Femur (tissue), 1 donor: ENCODE results near the gene GLIS1.

Source experiments
- DNase-seq: peaks from one replicate; pipeline ENCODE4 v3.0.0-alpha.2; 2017

Gene GLIS1

DNA sequence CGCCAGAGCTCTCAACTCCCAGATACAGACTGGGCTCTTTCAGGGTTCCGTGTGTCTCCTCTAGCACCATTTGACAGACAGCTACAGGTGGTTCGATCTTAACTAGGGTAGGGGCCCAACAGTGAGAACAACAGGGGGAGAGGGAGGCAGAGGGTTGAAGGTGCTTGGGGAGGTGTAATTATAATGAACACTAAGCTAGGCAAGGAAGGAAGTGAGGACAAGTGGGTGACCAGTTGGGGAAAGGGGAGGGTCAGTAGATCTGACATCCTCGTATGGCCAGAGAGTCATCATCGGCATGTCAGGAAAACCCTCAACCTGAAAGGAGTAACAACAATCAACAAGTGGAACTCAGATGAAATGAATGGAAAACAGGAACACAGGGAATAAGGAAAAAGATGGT lies 22.8 kb downstream of the GLIS1 start:
- no peak for DNase-seq

- DNase-seq, result no peak
Observed at GRCh38 chr1:53715478-53715877, 23.5 kb downstream of the GLIS1 start.

GRCh38 chr1:53712276-53712675 lies 26.7 kb downstream of the GLIS1 start:
- DNase-seq, result no peak

DNA sequence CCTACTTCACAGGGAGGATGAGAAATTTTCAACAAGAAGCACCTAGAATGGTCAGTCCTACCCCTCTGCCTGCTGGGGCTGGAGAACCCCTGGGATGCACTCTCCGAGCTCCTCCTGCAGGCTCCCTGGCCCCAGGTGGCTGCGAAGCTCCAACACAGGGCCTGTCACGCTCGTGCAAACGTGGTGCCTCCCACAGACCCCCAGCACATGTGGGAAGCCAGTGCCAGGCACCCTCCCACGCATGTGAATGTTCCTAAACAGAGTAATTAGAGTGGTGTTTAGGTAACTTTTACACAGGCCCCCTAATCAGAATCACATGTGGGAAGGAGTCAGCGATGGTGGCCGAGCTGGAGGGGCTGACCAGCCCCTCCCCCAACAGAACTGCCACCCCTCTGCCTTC lies 28.4 kb downstream of the GLIS1 start:
- no peak for DNase-seq

DNA sequence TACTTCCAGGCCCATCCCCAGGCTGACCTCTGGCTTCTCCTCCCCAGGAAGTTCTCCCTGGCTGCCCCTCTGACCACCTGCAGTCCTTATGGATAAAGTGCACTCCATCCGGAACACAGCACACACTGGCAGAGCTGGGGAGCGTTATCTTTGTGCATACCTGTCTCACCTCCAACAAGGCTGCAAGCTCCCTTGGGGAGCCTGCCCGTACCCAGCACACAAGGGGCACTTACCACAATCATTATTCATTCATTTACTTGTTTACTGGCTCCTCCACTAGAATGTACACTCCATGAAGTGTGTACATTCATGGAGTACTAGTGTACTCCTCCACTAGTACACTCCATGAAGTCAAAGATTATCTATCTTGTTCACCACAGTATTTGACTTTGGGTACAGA lies 30.3 kb downstream of the GLIS1 start:
- no peak for DNase-seq

DNA sequence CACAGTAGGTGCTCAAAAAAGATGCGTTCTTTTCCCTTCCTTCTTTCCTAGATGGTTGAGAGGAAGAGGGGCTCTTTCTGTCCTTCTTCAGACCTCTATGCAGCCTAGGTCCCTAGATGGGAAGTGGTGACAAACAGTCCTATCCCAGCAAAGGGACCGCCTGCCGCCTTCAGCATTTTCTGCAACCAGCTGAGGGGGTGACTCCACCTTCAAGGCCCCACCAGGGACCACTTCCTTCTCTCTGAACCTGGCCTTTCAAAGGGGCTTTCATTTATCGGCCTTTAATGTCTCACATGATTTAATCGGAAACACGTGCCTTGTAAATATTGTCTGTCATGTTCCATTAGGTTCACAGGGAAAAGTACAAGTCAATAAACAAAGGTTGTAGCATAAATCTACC lies 32.6 kb downstream of the GLIS1 start:
- DNase-seq, result no peak

- no peak for DNase-seq
Observed at GRCh38 chr1:53705446-53706096, 33.4 kb downstream of the GLIS1 start.

DNA sequence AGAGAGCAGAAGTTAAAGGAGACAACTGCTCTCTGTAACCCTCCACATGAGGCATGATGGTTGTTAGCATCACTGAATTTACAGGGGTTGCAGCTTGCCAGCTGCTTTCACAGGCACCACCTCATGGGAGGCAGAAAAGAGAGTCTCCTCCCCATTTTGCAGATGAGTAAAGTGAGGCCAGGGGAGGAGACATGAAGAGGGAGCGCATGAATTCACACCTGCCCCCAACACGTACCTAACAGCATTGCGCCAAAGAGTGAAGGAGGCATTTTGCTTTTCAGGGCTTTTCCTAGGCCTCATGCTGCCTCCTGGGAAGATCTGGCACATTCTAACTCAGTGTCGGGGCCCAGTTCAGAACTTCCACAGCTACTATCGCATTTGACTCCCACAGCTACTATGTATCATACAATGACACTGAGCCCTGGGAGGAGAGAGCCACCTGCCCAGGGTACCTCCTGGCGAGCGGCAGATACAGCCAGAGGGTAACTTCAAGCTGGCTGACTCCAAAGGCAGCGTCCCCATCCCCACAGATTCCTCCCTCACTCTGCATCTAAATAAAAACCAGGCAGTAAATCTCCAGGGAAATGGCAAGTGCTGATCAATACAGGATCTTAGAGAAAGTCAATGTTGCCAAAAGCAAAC lies 34.0 kb downstream of the GLIS1 start:
- no peak for DNase-seq

- no peak for DNase-seq
Observed at GRCh38 chr1:53704304-53704703, 34.7 kb downstream of the GLIS1 start.

DNA sequence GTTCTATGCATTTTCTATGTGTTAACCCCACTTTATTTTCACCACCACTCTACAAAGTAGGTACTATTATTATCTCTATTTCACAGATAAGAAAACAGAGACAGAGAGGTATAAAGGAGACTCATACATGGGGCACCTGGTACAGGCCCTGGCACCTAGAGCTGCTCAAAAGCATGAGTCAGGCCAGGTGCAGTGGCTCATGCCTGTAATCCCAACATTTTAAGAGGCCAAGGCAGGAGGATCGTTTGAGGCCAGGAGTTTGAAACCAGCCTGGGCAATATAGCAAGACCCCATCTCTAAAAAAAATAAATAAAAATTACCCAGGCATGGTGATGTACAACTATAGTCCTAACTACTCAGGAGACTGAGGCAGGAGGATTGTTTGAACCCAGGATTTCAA lies 35.8 kb downstream of the GLIS1 start:
- no peak for DNase-seq

GRCh38 chr1:53702341-53702740 lies 36.6 kb downstream of the GLIS1 start:
- no peak for DNase-seq

- DNase-seq, result no peak
Observed at GRCh38 chr1:53700776-53701175, 38.2 kb downstream of the GLIS1 start.

DNA sequence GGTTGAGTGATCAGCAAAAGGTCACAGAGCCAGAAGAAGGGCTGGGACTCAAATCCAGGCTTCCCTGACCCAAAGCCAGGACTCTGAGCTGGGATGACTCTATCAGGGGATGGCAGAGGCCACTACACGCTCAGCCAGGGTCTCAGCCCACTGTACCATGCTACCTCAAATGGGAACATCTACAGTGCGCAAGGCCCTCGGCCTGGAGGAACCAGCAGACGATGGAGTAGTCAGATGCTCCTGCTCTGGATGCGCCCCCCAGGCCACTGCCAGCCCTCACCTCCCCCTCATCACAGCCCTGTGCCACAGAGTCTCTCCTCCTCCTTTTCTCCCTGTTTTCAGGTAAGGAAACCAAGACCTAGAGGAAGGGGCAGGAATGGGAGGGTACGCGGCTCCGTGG lies 39.0 kb downstream of the GLIS1 start:
- DNase-seq, result no peak

DNA sequence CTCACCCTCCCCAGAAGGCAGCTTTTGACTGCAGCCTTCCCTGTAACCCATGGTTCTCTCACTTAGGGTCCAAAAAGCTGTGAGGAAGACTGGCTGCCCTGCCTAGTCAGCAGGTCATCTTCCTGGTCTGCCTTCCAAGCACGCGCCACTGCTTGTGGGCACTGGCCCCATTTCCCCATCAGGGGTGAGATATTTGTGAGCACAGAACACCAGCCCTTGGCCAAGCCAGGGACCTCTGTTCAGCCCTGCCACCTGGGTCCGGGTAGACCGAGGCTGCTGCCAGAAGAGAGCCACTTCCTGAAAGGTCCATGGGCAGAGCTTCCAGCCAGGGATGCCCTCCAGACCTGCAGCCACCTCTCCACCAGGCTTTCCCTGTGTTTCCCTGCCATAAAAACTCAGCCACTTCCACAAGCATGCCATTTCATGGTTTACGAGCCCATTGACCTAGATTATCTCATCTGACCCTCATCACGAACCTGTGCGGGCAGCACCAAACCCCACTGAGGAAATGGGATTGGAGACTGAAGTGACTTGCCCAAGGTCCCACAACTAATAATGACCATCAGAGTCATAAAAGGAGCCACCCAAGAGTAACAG lies 40.5 kb downstream of the GLIS1 start:
- DNase-seq, result no peak

GRCh38 chr1:53697721-53698383 lies 41.1 kb downstream of the GLIS1 start:
- DNase-seq, result peak; percentile 46

DNA sequence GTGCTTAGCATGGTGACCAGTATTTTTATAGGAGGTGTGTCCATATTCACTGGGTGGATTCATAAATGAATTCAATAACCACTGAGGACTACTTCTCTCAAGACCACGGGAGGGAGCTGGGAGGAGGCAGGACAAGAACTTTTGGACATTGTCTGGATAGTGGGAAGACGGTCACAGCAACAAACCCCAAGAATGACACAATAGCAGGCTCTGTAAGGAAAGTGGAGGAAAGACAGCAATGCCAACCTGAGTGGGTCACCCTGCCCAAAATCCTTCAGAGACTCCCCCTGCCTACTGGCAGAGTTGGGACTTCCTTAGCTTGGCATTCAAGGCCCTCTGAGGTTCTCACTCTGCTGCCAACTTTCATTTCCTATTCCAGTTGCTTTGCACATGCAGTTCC lies 42.0 kb downstream of the GLIS1 start:
- no peak for DNase-seq

DNA sequence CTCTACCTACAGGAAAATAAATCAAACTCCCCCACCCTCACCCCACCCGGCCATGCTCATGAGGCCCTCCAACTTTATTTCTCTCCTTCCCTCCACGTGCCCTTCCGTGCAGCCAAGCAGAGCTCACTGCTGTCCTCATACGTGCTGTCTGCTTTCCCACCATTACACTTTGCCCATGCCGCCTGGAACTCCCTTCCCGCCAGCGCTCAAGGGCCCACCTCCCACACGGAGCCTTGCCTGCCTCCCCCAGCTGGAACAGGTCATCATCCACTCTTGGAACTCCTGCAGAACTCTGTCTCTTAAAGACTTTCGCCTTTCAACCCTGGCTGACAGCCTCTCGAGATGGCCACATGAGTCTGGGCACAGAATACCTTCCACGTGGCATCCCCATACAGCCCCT lies 42.4 kb downstream of the GLIS1 start:
- no peak for DNase-seq

- no peak for DNase-seq
Observed at GRCh38 chr1:53696051-53696450, 42.9 kb downstream of the GLIS1 start.

DNA sequence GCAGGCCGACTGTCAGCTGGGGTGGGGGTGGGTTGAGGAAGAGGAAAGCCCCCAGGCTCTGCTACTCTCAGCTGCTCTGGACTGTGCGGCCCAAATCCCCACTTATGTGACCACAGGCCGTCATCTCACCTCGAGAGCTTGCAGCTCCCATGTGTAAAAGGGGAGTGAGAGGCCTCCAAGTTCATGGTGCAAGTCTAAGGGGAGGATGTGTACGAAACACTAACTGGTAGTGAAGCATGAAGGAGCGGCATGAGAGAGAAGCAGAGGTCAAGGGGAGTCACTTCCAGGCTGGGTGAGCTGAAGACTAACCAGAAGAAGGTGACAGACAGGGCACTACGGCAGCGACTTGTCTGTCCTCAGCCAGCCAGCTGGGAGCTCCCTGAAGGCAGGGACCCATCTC lies 43.8 kb downstream of the GLIS1 start:
- DNase-seq, result no peak

DNA sequence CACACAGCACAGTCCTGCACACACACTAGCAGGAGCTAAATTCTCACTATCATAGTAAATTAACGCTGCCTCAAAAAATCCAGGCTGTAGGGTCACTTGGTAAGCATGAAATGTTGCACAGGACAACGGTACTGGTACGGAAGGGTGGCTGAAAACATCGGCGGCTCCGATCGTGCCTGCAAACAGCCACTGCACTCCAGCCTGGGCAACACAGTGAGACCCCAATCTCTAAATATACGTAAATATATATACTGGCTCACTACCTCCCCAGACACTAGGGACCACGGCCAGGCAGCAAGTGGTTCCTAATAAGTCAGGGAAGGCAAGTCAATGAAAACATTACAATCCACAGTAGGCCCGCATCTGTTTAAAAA lies 44.3 kb downstream of the GLIS1 start:
- no peak for DNase-seq

GRCh38 chr1:53693773-53694717 lies 44.9 kb downstream of the GLIS1 start:
- DNase-seq, result no peak

- peak; percentile 55 for DNase-seq
Observed at GRCh38 chr1:53693339-53693738, 45.6 kb downstream of the GLIS1 start.

DNA sequence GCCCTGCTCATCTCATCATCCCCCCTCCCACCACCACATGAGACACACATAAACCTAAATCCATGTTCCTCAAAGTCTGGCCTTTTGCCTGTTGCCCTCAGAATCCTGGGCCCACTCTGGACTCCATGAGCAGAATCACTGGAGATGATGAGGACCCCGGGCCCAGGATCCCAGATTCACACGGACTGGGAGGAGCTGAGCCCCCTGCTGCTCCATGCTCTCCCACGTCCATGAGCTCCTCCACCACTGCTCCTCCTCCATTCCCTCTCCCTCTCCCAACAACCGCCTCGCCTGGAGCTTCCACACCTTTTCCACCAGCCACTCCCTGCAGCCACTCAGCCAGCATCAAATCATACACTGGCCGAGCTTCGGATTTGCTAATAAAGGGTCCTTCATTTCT lies 47.6 kb downstream of the GLIS1 start:
- DNase-seq, result no peak
